D721Med (cell line): Measurements from ENCODE around the gene LPCAT3.

Experiments
- DNase-seq: peaks from one replicate; pipeline ENCODE4 v3.0.0; 2011; ENCODE audit warnings: low spot score; ENCODE audit not compliant: insufficient read length
- FAIRE-seq: peaks from 2 replicates; lab custom pipeline; 2011; peaks lifted over from hg19 to GRCh38; lab: Jason Lieb, UNC
- CTCF ChIP-seq: IDR thresholded peaks from 2 replicates; pipeline ENCODE4 v1.5.1; 2012; ENCODE audit warnings: mild to moderate bottlenecking, control low read depth; ENCODE audit not compliant: insufficient read depth; ENCODE audit errors: missing control alignments

LPCAT3 gene

DNA sequence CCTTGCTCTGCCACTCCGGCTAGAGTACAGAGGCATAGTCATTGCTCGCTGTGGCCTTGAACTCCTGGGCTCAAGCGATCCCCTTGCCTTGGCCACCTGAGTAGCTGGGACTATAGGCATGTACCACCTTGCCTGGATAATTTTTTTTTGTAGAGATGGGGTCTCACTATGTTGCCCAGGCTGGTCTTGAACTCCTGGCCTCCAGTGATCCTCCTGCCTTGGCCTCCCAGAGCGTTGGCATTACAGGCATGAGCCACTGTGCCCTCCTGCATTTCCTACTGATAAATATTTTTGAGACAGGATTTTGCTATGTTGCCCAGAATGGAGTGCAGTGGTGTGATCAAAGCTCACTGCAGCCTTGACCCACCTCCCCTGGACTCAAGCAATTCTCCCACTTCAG, 38.2 kb downstream of the LPCAT3 start:
- no peak for TF ChIP-seq CTCF
- FAIRE-seq: no peak

DNA sequence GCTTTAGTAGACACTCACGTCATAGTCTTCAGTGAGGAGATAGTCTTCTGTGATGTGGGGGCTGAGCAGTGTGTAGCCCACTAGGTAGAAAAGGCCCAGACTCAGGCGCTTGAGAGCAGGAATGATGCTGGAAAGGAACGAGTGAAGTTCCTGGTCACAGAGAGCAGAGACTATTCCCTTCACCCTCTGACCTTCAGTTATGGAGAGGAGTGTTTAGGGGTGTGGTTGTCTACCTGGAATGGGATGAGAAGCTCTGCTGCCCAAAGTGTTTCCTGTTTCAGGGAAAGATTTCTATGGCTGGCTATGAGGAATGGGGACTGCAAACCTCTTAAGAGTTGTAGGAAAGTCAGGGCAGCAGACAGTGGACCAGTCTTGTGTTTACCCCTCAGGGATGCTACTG, 38.8 kb downstream of the LPCAT3 start:
- FAIRE-seq: no peak
- TF ChIP-seq CTCF: no peak

More for the DNA sequence above, 38.2 kb downstream of the LPCAT3 start:
- no peak for DNase-seq

GRCh38 chr12:6979021-6979420, 39.3 kb downstream of the LPCAT3 start:
- TF ChIP-seq CTCF: no peak
- no peak for DNase-seq
- FAIRE-seq: no peak

More for the DNA sequence above, 38.8 kb downstream of the LPCAT3 start:
- no peak for DNase-seq

- no peak for FAIRE-seq
- no peak for DNase-seq
- no peak for TF ChIP-seq CTCF
Measured at GRCh38 chr12:6978611-6979011, 39.7 kb downstream of the LPCAT3 start.

DNA sequence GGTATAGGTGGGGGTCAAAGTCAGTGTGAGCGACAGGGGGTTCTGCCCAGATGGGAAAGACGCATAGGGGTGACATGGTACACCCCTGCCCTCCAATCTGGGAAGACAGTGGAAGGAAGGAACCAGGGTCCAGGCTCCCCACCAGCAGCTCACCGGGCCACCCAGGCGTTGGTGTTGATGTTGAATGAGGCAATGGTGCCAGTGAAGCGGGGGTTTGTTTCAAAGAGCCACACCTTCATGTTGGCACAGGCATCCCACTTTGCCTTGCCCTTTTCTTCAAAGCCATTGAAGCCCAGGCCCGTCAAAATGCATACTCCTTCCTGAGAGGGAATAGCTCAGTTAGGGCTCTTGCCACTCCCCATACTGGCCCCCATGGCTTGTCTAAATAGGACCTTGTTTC, 40.1 kb downstream of the LPCAT3 start:
- FAIRE-seq (no peak), DNase-seq (no peak)

GRCh38 chr12:6977653-6978052, 40.6 kb downstream of the LPCAT3 start:
- FAIRE-seq: no peak
- no peak for DNase-seq
- TF ChIP-seq CTCF: no peak

More for the DNA sequence above, 40.1 kb downstream of the LPCAT3 start:
- TF ChIP-seq CTCF: no peak

DNA sequence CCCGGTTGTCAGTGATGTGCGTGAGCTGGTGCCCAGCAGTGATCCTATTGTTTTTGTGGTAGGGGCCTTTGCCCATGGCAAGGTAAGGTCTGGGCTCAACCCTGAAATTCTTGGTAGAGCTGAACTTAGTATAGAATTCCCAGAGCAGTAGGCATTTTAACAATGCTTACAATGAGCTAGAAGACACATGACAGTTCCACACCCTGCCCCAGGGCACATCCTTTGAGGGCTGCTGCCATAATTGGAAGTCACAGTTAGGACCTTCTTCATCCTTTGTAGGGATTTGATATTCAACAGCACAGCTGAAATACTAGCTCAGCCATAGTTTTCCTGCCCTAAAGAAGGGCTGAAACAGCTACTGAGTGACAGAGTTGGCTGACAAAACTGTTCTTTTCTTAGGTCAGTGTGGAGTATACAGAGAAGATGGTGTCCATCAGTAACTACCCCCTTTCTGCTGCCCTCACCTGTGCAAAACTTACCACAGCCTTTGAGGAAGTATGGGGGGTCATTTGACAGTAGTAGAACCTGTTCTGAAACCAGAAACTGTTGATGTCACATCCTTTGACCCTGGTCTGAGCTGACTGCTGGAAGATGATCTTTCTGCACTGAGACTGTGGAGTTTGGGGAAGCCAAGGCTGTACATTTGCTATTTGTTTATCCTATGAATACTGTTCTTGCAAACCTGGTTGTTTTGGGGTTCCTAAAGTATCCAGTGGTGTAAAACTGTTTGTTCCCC, 42.8 kb downstream of the LPCAT3 start:
- FAIRE-seq (no peak), DNase-seq (no peak)
- no peak for TF ChIP-seq CTCF
